ENCODE data around the gene ALDH1L1. TPM values are rescaled to one million over a fixed set of nuclear protein-coding genes. Genes with fewer than 3 reads are reported as not detected.

The ALDH1L1 gene
- total and polyA plus RNA-seq, 4 donors, result 0.51 to 9.0 (median 2.8) TPM

- 92 to 93% methylated on average over 13 of the region's 13 CpGs for WGBS, 2 donors
- no peaks in the 10 kb centered on the region for H3K36me3 ChIP-seq (ENCODE audit: control insufficient read depth in 4 of 4, insufficient read depth in 4 of 4, low read length in 4 of 4)
- H3K9me3 ChIP-seq (ENCODE audit: control insufficient read depth in 4 of 4, insufficient read depth in 3 of 4, low read length in 3 of 4), result no peaks in the 10 kb centered on the region
- no peak for TF ChIP-seq CTCF (IDR thresholded peaks at IDR 0.05; ENCODE audit: control extremely low read depth, extremely low read depth)
- DNase-seq, result no peak
- H3K4me3 ChIP-seq, result no peak overlapping the region
- no peaks in the 10 kb centered on the region for H3K4me1 ChIP-seq (ENCODE audit: control insufficient read depth in 5 of 5, insufficient read depth in 5 of 5, low read length in 5 of 5)
- H3K27ac ChIP-seq (ENCODE audit: low read depth in 1 of 2, low read length in 1 of 2), result no peak overlapping the region
- no peak for ATAC-seq (ENCODE audit: insufficient read depth, low FRiP score)
- H3K27me3 ChIP-seq (ENCODE audit: control insufficient read depth in 3 of 3, insufficient read depth in 3 of 3, low read length in 2 of 3), result no peaks in the 10 kb centered on the region
- H3K9ac ChIP-seq (ENCODE audit: insufficient read depth in 1 of 2, low read length in 2 of 2), result no peak overlapping the region
Observed at GRCh38 chr3:126112531-126113237, 67.7 kb downstream of the ALDH1L1 start.

- 89 to 92% methylated on average over 18 of the region's 18 CpGs for WGBS, 2 donors
- DNase-seq, result no peak
Observed at GRCh38 chr3:126111566-126112475, 68.6 kb downstream of the ALDH1L1 start.

GRCh38 chr3:126111126-126111551 is 69.2 kb downstream of the ALDH1L1 start:
- Histone ChIP-seq H3K4me1 (ENCODE audit: control insufficient read depth in 5 of 5, insufficient read depth in 5 of 5, low read length in 5 of 5) (no peaks in the 10 kb centered on the region), H3K4me3 (no peak overlapping the region), H3K9ac (ENCODE audit: insufficient read depth in 1 of 2, low read length in 2 of 2) (no peak overlapping the region), H3K36me3 (ENCODE audit: control insufficient read depth in 4 of 4, insufficient read depth in 4 of 4, low read length in 4 of 4) (no peaks in the 10 kb centered on the region), H3K9me3 (ENCODE audit: control insufficient read depth in 4 of 4, insufficient read depth in 3 of 4, low read length in 3 of 4) (no peaks in the 10 kb centered on the region), H3K27me3 (ENCODE audit: control insufficient read depth in 3 of 3, insufficient read depth in 3 of 3, low read length in 2 of 3) (no peaks in the 10 kb centered on the region), H3K27ac (ENCODE audit: low read depth in 1 of 2, low read length in 1 of 2) (no peak overlapping the region)
- WGBS, 2 donors, result 78 to 87% methylated on average over 10 of the region's 10 CpGs
- DNase-seq (no peak), ATAC-seq (ENCODE audit: insufficient read depth, low FRiP score) (no peak)
- TF ChIP-seq CTCF (IDR thresholded peaks at IDR 0.05; ENCODE audit: control extremely low read depth, extremely low read depth), result no peak

More at GRCh38 chr3:126111566-126112475, 68.6 kb downstream of the ALDH1L1 start:
- no peaks in the 10 kb centered on the region for H3K27me3 ChIP-seq (ENCODE audit: control insufficient read depth in 3 of 3, insufficient read depth in 3 of 3, low read length in 2 of 3)
- no peak for TF ChIP-seq CTCF (IDR thresholded peaks at IDR 0.05; ENCODE audit: control extremely low read depth, extremely low read depth)
- no peaks in the 10 kb centered on the region for H3K36me3 ChIP-seq (ENCODE audit: control insufficient read depth in 4 of 4, insufficient read depth in 4 of 4, low read length in 4 of 4)
- H3K9me3 ChIP-seq (ENCODE audit: control insufficient read depth in 4 of 4, insufficient read depth in 3 of 4, low read length in 3 of 4), result no peaks in the 10 kb centered on the region
- H3K4me3 ChIP-seq, result no peak overlapping the region
- ATAC-seq (ENCODE audit: insufficient read depth, low FRiP score), result no peak
- H3K27ac ChIP-seq (ENCODE audit: low read depth in 1 of 2, low read length in 1 of 2), result no peak overlapping the region
- H3K9ac ChIP-seq (ENCODE audit: insufficient read depth in 1 of 2, low read length in 2 of 2), result no peak overlapping the region
- H3K4me1 ChIP-seq (ENCODE audit: control insufficient read depth in 5 of 5, insufficient read depth in 5 of 5, low read length in 5 of 5), result no peaks in the 10 kb centered on the region
